ENCODE data around the gene ATP10A. TPM values are rescaled to one million over a fixed set of nuclear protein-coding genes. Genes with fewer than 3 reads are reported as not detected.

The ATP10A gene
- total RNA-seq, 3 donors from 2014 or later: 2.4 to 4.5 (median 2.7) TPM

GRCh38 chr15:25852661-25853524 lies 10.2 kb downstream of the ATP10A start:
- intact Hi-C loops (cut with DNase I, micrococcal nuclease): no loop called here

DNA sequence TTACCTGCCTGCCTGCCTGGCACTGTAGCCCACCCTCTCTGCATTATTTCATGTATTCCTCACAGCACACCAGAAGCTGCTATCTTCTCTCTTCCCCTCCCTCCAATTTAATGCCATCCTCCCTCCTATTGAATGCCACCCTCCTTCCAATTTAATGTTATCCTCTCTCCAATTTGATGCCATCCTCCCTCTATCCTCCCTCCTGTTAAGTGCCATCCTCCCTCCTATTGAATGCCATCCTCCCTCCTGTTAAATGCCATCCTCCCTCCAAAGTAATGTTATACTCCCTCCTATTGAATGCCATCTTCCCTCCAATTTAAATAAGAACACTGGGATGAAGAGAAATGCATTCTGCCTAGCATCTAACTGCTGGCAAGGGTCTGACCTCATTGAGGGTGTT lies 11.1 kb downstream of the ATP10A start:
- H3K4me3 ChIP-seq: no peak overlapping the region
- no peak for TF ChIP-seq CTCF (IDR thresholded peaks at IDR 0.05)
- no peaks in the 10 kb centered on the region for H3K9me3 ChIP-seq
- no peaks in the 10 kb centered on the region for H3K36me3 ChIP-seq (ENCODE audit: low read depth)
- intact Hi-C loops (cut with DNase I, micrococcal nuclease): no loop called here
- DNase-seq (no peak), ATAC-seq (no peak)
- H3K4me1 ChIP-seq (ENCODE audit: low read depth): peaks cover 5% of the 10 kb centered on the region

More at GRCh38 chr15:25852661-25853524, 10.2 kb downstream of the ATP10A start:
- Histone ChIP-seq H3K9me3 (no peaks in the 10 kb centered on the region), H3K4me1 (ENCODE audit: low read depth) (peaks cover 5% of the 10 kb centered on the region), H3K36me3 (ENCODE audit: low read depth) (no peaks in the 10 kb centered on the region), H3K4me3 (no peak overlapping the region)
- ATAC-seq (no peak), DNase-seq (no peak)
- TF ChIP-seq CTCF (IDR thresholded peaks at IDR 0.05): no peak

- DNase-seq: peak; percentile 59 to 84 (median 69)
- peaks cover 2% of the 10 kb centered on the region for H3K9me3 ChIP-seq
- peaks cover 5% of the 10 kb centered on the region for H3K4me1 ChIP-seq (ENCODE audit: low read depth)
- H3K36me3 ChIP-seq (ENCODE audit: low read depth): no peaks in the 10 kb centered on the region
- ATAC-seq: peak; percentile 78
- TF ChIP-seq CTCF (IDR thresholded peaks at IDR 0.05): no peak
- intact Hi-C loops (cut with DNase I, micrococcal nuclease): no loop called here
- no peak overlapping the region for H3K4me3 ChIP-seq
Observed at GRCh38 chr15:25850154-25851111, 12.7 kb downstream of the ATP10A start.

DNA sequence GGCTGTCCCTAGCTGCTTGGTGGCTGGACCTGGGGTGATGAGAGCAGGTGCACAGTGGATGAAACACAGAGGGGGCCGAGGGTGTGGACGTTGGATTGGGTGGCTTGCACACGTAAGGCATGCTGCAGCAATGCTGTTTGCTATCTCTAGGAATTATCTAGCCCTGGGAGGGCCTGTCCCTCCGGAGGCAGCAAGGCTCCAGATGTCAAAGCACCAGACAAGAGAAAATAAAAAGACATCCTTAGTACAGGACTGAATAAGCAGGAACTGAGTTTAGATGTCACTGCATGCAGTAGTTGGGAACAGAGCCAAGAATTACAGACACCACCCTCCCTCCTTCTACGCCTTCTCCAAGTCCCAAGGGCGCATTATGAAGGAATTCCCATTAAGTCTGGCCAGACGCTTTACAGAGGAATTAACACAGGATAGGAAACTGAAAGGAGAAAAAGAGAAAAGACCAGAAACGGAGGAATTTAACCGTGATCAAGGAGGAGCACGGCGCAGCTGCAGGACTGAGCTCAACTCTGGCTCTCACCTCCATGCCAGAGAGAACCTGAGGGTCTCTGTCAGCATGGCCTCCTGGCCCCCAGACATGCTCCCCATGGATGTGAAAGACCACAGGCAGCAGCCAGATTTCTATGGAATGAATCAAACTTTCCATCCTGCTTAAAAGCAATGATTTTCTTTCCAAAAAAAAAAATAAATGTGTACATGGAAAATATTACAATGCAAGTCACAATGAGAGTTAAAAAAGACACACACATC lies 13.8 kb downstream of the ATP10A start:
- H3K36me3 ChIP-seq (ENCODE audit: low read depth): no peaks in the 10 kb centered on the region
- intact Hi-C loops (cut with DNase I, micrococcal nuclease): no loop called here
- no peak overlapping the region for H3K4me3 ChIP-seq
- H3K9me3 ChIP-seq: peaks cover 2% of the 10 kb centered on the region
- no peak for TF ChIP-seq CTCF (IDR thresholded peaks at IDR 0.05)
- peaks cover 5% of the 10 kb centered on the region for H3K4me1 ChIP-seq (ENCODE audit: low read depth)
- DNase-seq: no peak
- ATAC-seq: peak; percentile 41

- DNase-seq (no peak), ATAC-seq (no peak)
- Histone ChIP-seq H3K9me3 (peaks cover 2% of the 10 kb centered on the region), H3K36me3 (ENCODE audit: low read depth) (no peaks in the 10 kb centered on the region), H3K4me3 (no peak overlapping the region), H3K4me1 (ENCODE audit: low read depth) (peaks cover 5% of the 10 kb centered on the region)
- intact Hi-C loops (cut with DNase I, micrococcal nuclease): no loop called here
- TF ChIP-seq CTCF (IDR thresholded peaks at IDR 0.05): no peak
Observed at GRCh38 chr15:25848784-25849156, 14.4 kb downstream of the ATP10A start.
